ENCODE data around the gene GPNMB.
"Not testable (repeated sequence)": the region's sequence is repeated elsewhere in the genome, so short reads cannot be mapped to it uniquely, and the experiment has no call there.

GPNMB gene

GRCh38 chr7:23294549-23295400, 48.2 kb downstream of the GPNMB start:
- no peak for DNase-seq (ENCODE audit: low read depth, low spot score)

GRCh38 chr7:23295401-23295697, 48.8 kb downstream of the GPNMB start:
- H3K27ac ChIP-seq: no peak overlapping the region
- no peak for DNase-seq (ENCODE audit: low read depth, low spot score)

More at GRCh38 chr7:23294549-23295400, 48.2 kb downstream of the GPNMB start:
- H3K27ac ChIP-seq: no peak overlapping the region

- no peak for DNase-seq (ENCODE audit: low read depth, low spot score)
- H3K27ac ChIP-seq: peak overlapping the region; percentile 49
Observed at GRCh38 chr7:23298141-23298881, 51.7 kb downstream of the GPNMB start.

- DNase-seq (ENCODE audit: low read depth, low spot score): peak; percentile 74
Observed at GRCh38 chr7:23298885-23299769, 52.6 kb downstream of the GPNMB start, which contains the start of gene MALSU1. TSS of gene MALSU1 (plus strand) at chr7:23299339. CDS start at chr7:23299353, 14 bp downstream.

GRCh38 chr7:23299770-23300300, 53.3 kb downstream of the GPNMB start:
- DNase-seq (ENCODE audit: low read depth, low spot score): no peak
- peak overlapping the region; percentile 49 for H3K27ac ChIP-seq

More at GRCh38 chr7:23298885-23299769, 52.6 kb downstream of the GPNMB start, which contains the start of gene MALSU1:
- peak within 1 kb of the TSS; percentile 49 for H3K27ac ChIP-seq

- no peak for DNase-seq (ENCODE audit: low read depth, low spot score)
- H3K27ac ChIP-seq: no peak overlapping the region
Observed at GRCh38 chr7:23306936-23307521, 60.5 kb downstream of the GPNMB start.

- DNase-seq (ENCODE audit: low read depth, low spot score): no peak
- no peak overlapping the region for H3K27ac ChIP-seq
Observed at GRCh38 chr7:23308754-23309153, 62.2 kb downstream of the GPNMB start.

- H3K27ac ChIP-seq; DNase-seq (ENCODE audit: low read depth, low spot score): not testable (repeated sequence)
Observed at GRCh38 chr7:23312141-23312540, 65.6 kb downstream of the GPNMB start.

GRCh38 chr7:23315366-23315765, 68.8 kb downstream of the GPNMB start:
- no peak overlapping the region for H3K27ac ChIP-seq
- DNase-seq (ENCODE audit: low read depth, low spot score): peak; percentile 29
